Neuronal stem cell (in vitro differentiated cells): Measurements from ENCODE around the gene HOXA10.

ENCODE experiments used
- DNase-seq: peaks from one replicate; pipeline ENCODE4 v3.0.0-alpha.2; 2013; ENCODE audit warnings: low spot score
- H2AFZ ChIP-seq: one replicate; pipeline ENCODE4 v1.6.1; 2013; ENCODE audit warnings: mild to moderate bottlenecking, low read length, inconsistent platforms
- H2AK5ac ChIP-seq: 2 replicates; pipeline ENCODE4 v1.6.1; 2013; ENCODE audit warnings: low read depth, mild to moderate bottlenecking, inconsistent platforms, low read length, moderate library complexity, mixed read lengths
- H2BK120ac ChIP-seq: 2 replicates; pipeline ENCODE4 v1.6.1; 2013; ENCODE audit warnings: low read depth, mild to moderate bottlenecking, inconsistent platforms, low read length, moderate library complexity, mixed read lengths
- H2BK12ac ChIP-seq: one replicate; pipeline ENCODE4 v1.6.1; 2013; ENCODE audit warnings: low read length, inconsistent platforms
- H2BK15ac ChIP-seq: 2 replicates; pipeline ENCODE4 v1.6.1; 2013; ENCODE audit warnings: mild to moderate bottlenecking, low read length, inconsistent platforms, mixed read lengths
- H2BK5ac ChIP-seq: one replicate; pipeline ENCODE4 v1.6.1; 2013; ENCODE audit warnings: inconsistent platforms, mild to moderate bottlenecking, low read length, moderate library complexity
- H3K14ac ChIP-seq: one replicate; pipeline ENCODE4 v1.6.1; 2013; ENCODE audit warnings: low read length, inconsistent platforms
- H3K18ac ChIP-seq: 2 replicates; pipeline ENCODE4 v1.6.1; 2013; ENCODE audit warnings: low read length, inconsistent platforms
- H3K23ac ChIP-seq: 2 replicates; pipeline ENCODE4 v1.6.1; 2013; ENCODE audit warnings: low read depth, mild to moderate bottlenecking, mixed read lengths, low read length, inconsistent platforms; ENCODE audit not compliant: poor library complexity
- H3K27ac ChIP-seq: replicated peaks from 3 replicates; pipeline ENCODE4 v1.5.1; 2013; ENCODE audit warnings: low read length, inconsistent platforms
- H3K27me3 ChIP-seq, 3 experiments: 2 replicates each; pipeline ENCODE4 v1.6.1; 2013; ENCODE audit warnings: low read length in 3 of 3, mild to moderate bottlenecking in 2 of 3, inconsistent platforms in 1 of 3, low read depth in 1 of 3, mixed read lengths in 1 of 3, moderate library complexity in 1 of 3; ENCODE audit not compliant: control insufficient read depth in 3 of 3, insufficient read depth in 3 of 3
- H3K36me3 ChIP-seq, 2 donors: replicated peaks in 1 of 2; 2 replicates each; pipeline ENCODE4 v1.6.1; 2013; ENCODE audit warnings: low read length in 2 of 2; ENCODE audit not compliant: control insufficient read depth in 2 of 2, insufficient read depth in 2 of 2
- H3K4ac ChIP-seq: 2 replicates; pipeline ENCODE4 v1.6.1; 2013; ENCODE audit warnings: inconsistent platforms, mild to moderate bottlenecking, low read length, moderate library complexity
- H3K4me1 ChIP-seq, 2 donors: 1 replicate in 1 of 2; 2 replicates in 1 of 2; pipeline ENCODE4 v1.6.1; 2013; ENCODE audit warnings: low read length in 2 of 2, low read depth in 1 of 2; ENCODE audit not compliant: control insufficient read depth in 2 of 2, insufficient read depth in 1 of 2
- H3K4me2 ChIP-seq: one replicate; pipeline ENCODE4 v1.6.1; 2013; ENCODE audit warnings: mild to moderate bottlenecking, low read length, inconsistent platforms; ENCODE audit not compliant: insufficient read depth, poor library complexity, severe bottlenecking
- H3K4me3 ChIP-seq, 2 donors: 2 replicates each; pipeline ENCODE4 v1.5.1; 2013; ENCODE audit warnings: low read length in 2 of 2, mild to moderate bottlenecking in 2 of 2, inconsistent platforms in 1 of 2, moderate library complexity in 1 of 2
- H3K79me1 ChIP-seq: one replicate; pipeline ENCODE4 v1.6.1; 2013; ENCODE audit warnings: low read depth, mild to moderate bottlenecking, inconsistent platforms, low read length, moderate library complexity
- H3K9ac ChIP-seq: one replicate; pipeline ENCODE4 v1.6.1; 2013; ENCODE audit warnings: mild to moderate bottlenecking, low read depth, low read length, inconsistent platforms; ENCODE audit not compliant: poor library complexity
- H3K9me3 ChIP-seq, 2 donors: replicated peaks in 1 of 2; 2 replicates each; pipeline versions ENCODE3 to v1.6.1; 2013; ENCODE audit warnings: low read length in 2 of 2, mild to moderate bottlenecking in 2 of 2, inconsistent platforms in 1 of 2, low read depth in 1 of 2, mixed read lengths in 1 of 2, moderate library complexity in 1 of 2; ENCODE audit not compliant: control insufficient read depth in 2 of 2, insufficient read depth in 1 of 2
- H4K8ac ChIP-seq: one replicate; pipeline ENCODE4 v1.6.1; 2013; ENCODE audit warnings: low read depth, mild to moderate bottlenecking, inconsistent platforms, low read length, moderate library complexity
- H4K91ac ChIP-seq: one replicate; pipeline ENCODE4 v1.6.1; 2013; ENCODE audit warnings: low read length, low read depth, mild to moderate bottlenecking, inconsistent platforms; ENCODE audit not compliant: poor library complexity
- WGBS, 2 donors: extraction: QIAGEN DNeasy Blood & Tissue Kit; methylation state at CpG; one replicate each; pipeline ENCODE4 v1.1.7; 2013; ENCODE audit warnings: missing lambda C conversion rate in 2 of 2, mixed read lengths in 1 of 2; ENCODE audit not compliant: insufficient read length in 2 of 2, insufficient replicate concordance in 1 of 2; ENCODE audit errors: extremely low coverage in 2 of 2; 5-methylcytosine and 5-hydroxymethylcytosine counted together

Gene HOXA10

DNA sequence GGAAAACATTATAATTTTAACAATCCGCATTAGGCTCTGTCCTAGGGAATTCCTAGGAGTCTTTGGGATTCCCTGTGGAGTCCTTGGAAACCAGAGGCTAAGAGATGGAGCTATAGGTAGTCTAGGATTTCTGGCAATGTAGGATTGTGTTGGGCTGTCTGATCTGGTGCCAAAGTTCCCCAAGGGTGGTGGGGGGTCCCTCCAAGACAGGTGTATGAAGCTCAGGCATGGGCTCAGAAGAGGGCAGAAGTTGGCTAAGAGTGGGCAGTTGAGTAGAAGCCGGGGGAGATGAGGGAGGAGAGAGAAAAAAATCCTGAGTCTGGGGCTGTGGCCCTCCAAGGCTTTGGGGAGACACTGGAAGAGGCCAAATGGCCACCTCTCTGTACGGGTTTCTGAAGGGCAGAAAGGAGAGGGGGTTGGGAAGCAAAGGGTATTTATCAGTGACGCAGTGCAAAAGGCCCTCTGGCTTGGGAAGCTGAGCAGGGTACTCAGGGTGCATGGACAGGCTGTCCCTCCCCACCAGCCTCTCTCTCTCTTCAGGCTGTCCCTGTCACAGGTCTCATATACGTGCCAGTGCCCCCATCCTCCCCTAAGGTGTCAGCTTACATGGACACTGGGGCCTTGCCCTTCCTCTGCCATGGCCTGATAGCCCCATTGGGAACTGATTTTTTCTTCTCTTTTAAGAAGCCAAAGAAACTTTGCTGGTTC, 27.5 kb downstream of the HOXA10 start:
- no peak overlapping the region for H3K27ac ChIP-seq
- no peak overlapping the region for H4K91ac ChIP-seq
- no peak overlapping the region for H3K9ac ChIP-seq
- no peak overlapping the region for H3K23ac ChIP-seq
- H3K27me3 ChIP-seq, result peaks cover 72 to 99% (median 99%) of the 10 kb centered on the region in 3 experiments
- no peaks in the 10 kb centered on the region for H3K79me1 ChIP-seq
- peaks cover 3 to 26% of the 10 kb centered on the region in 2 donors for H3K9me3 ChIP-seq
- no peak overlapping the region for H2BK15ac ChIP-seq
- H2BK120ac ChIP-seq, result no peak overlapping the region
- no peak overlapping the region for H3K4ac ChIP-seq
- H2AFZ ChIP-seq, result no peak overlapping the region
- H3K36me3 ChIP-seq, result no peaks in the 10 kb centered on the region
- H3K4me2 ChIP-seq, result no peak overlapping the region
- H2AK5ac ChIP-seq, result no peak overlapping the region
- H3K14ac ChIP-seq, result peak overlapping the region; percentile 31
- no peak overlapping the region for H2BK5ac ChIP-seq
- H3K18ac ChIP-seq, result no peak overlapping the region
- H3K4me1 ChIP-seq, result no peaks in the 10 kb centered on the region
- H3K4me3 ChIP-seq, result no peak overlapping the region
- no peak overlapping the region for H2BK12ac ChIP-seq
- DNase-seq, result no peak
- no peak overlapping the region for H4K8ac ChIP-seq
- no CpG with 5 or more reads among the region's 5 CpGs for WGBS, 2 donors

DNA sequence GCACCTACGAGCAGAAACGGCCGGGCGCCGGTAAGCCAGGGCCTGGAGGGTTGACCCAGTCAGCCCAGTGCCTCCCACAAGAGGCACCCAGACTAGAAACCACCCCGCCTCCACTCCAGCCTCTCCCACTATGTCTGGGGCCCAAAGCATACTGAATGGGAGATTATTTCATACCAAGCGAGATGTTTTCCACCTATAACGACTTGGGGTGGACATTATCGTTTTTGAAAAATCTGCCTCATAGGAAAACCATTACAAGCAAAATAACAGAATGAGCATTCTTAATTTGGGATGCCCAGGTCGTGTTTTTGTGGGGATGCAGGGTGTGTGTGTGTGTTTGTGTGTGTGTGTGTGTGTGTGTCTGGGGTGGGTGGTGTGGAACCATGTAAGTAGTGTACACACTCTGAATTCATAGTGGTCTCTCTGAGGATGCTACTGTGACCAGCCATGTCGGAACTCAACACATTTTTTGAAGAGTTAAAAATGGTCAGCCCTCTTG, 28.2 kb downstream of the HOXA10 start:
- WGBS, 2 donors, result no CpG with 5 or more reads among the region's 11 CpGs
- peak overlapping the region; percentile 17 for H3K23ac ChIP-seq

DNA sequence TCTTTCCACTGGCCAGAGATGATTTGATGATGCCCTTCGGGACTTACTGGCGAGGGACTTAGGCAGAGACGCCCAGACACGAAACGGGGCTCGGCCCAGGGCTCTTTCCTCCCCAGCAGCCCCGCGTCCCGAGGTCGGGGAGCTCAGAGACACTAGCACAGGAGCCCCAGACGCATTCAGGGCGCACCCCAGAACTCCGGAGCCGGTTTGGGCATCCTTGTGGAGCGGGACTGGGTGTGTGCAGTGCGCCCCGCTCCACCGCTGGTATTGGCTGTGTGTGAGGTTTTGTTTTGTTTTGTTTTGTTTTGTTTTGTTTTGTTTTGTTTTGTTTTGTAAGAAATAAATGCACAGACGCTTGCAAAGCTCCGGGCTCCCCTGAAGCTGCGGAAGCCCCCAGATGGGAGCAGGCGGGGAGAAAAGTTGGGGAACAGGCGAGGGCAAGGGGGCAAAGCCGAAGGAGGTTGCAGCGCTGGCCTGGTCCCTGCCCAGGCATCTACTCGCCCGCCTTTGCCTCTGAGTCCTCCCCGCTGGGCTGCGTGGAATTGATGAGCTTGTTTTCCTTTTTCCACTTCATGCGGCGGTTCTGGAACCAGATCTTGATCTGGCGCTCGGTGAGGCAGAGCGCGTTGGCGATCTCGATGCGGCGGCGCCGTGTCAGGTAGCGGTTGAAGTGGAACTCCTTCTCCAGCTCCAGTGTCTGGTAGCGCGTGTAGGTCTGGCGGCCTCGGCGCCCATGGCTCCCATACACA, 28.8 kb downstream of the HOXA10 start:
- no peaks in the 10 kb centered on the region for H3K79me1 ChIP-seq
- peaks cover 3 to 23% of the 10 kb centered on the region in 2 donors for H3K9me3 ChIP-seq
- H4K8ac ChIP-seq, result peak overlapping the region; percentile 31
- no peak overlapping the region for H2BK12ac ChIP-seq
- no peak overlapping the region for H2AK5ac ChIP-seq
- H3K23ac ChIP-seq, result peak overlapping the region; percentile 17
- no peak overlapping the region for H3K9ac ChIP-seq
- no peak overlapping the region for H3K4ac ChIP-seq
- H3K4me2 ChIP-seq, result no peak overlapping the region
- H3K27ac ChIP-seq, result no peak overlapping the region
- no peaks in the 10 kb centered on the region for H3K36me3 ChIP-seq
- no CpG with 5 or more reads among the region's 47 CpGs for WGBS, 2 donors
- H3K4me3 ChIP-seq, result no peak overlapping the region
- peak overlapping the region; percentile 8 for H3K18ac ChIP-seq
- no peak overlapping the region for H2BK120ac ChIP-seq
- no peak overlapping the region for H2BK5ac ChIP-seq
- no peak overlapping the region for H3K14ac ChIP-seq
- no peak overlapping the region for H2BK15ac ChIP-seq
- H2AFZ ChIP-seq, result peak overlapping the region; percentile 29
- H4K91ac ChIP-seq, result no peak overlapping the region
- DNase-seq, result no peak
- H3K27me3 ChIP-seq, result peaks cover 64 to 99% (median 99%) of the 10 kb centered on the region in 3 experiments
- H3K4me1 ChIP-seq, result no peaks in the 10 kb centered on the region

More for the DNA sequence above, 28.2 kb downstream of the HOXA10 start:
- Histone ChIP-seq H3K4me3 (no peak overlapping the region), H4K8ac (peak overlapping the region; percentile 31), H2BK120ac (no peak overlapping the region), H2AK5ac (no peak overlapping the region), H3K36me3 (no peaks in the 10 kb centered on the region), H3K4me2 (no peak overlapping the region), H3K4ac (no peak overlapping the region), H2BK12ac (no peak overlapping the region), H2BK15ac (no peak overlapping the region), H3K27me3 (peaks cover 67 to 99% (median 99%) of the 10 kb centered on the region in 3 experiments), H3K18ac (no peak overlapping the region), H2AFZ (no peak overlapping the region), H3K9ac (no peak overlapping the region), H3K79me1 (no peaks in the 10 kb centered on the region), H3K27ac (no peak overlapping the region), H4K91ac (no peak overlapping the region), H2BK5ac (no peak overlapping the region), H3K9me3 (peaks cover 3 to 21% of the 10 kb centered on the region in 2 donors), H3K4me1 (no peaks in the 10 kb centered on the region), H3K14ac (no peak overlapping the region)
- DNase-seq, result no peak

DNA sequence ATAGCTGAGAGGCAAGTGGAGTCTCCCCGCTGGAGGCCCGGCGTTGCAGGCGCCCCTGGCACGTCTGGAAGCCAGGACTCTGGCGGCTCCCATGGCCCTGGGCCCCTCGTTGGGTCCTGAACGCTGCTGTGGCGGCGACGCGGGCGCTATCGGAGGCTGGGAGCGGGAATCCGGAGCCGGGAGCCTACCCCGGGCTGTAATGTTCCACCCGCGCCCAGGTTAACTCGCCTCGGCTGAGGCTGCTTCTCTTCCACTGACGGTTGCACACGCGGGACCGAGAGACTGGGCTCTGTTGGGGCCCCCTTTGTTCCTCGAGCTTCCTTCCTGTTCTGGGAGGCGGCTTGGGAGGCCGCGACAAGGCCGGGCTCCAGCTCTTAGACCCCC, 29.3 kb downstream of the HOXA10 start:
- H2BK15ac ChIP-seq, result no peak overlapping the region
- no peak overlapping the region for H3K4me3 ChIP-seq
- peaks cover 3 to 20% of the 10 kb centered on the region in 2 donors for H3K9me3 ChIP-seq
- H3K36me3 ChIP-seq, result no peaks in the 10 kb centered on the region
- no peak overlapping the region for H3K27ac ChIP-seq
- no peak overlapping the region for H3K4me2 ChIP-seq
- no peak overlapping the region for H3K14ac ChIP-seq
- no peak overlapping the region for H4K91ac ChIP-seq
- H2BK5ac ChIP-seq, result no peak overlapping the region
- H3K4ac ChIP-seq, result no peak overlapping the region
- no peak overlapping the region for H3K23ac ChIP-seq
- no peak overlapping the region for H2AK5ac ChIP-seq
- H2AFZ ChIP-seq, result peak overlapping the region; percentile 29
- DNase-seq, result no peak
- no peaks in the 10 kb centered on the region for H3K79me1 ChIP-seq
- no peak overlapping the region for H3K18ac ChIP-seq
- H3K4me1 ChIP-seq, result no peaks in the 10 kb centered on the region
- peaks cover 63 to 99% (median 99%) of the 10 kb centered on the region in 3 experiments for H3K27me3 ChIP-seq
- H2BK120ac ChIP-seq, result no peak overlapping the region
- no CpG with 5 or more reads among the region's 31 CpGs for WGBS, 2 donors
- H3K9ac ChIP-seq, result no peak overlapping the region
- no peak overlapping the region for H4K8ac ChIP-seq
- no peak overlapping the region for H2BK12ac ChIP-seq
